Measurements from ENCODE around the gene TBC1D14.
A peak's percentile ranks its signal among the peaks of the same experiment; 100 is the strongest.

The TBC1D14 gene

DNA sequence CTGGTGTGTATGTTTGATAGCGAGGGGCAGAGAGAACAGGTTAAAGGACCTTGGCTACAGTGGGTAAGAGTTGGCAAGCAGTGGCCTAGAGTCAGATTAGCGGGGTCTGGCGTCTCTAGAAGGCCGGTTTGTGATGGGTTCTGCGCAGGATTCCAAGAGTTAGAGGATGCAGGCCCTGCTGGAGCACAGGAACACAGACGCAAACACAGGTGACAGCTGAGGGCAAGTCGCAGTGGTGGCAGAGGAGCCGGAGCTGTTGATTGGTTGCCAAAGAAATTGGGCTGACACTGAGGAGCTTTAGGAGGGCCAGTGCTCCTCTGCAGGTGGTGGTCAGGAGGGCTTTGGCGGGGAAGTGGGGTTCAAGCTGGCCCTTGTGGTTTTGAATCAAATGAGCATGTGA lies 137.3 kb downstream of the TBC1D14 start:
- no peak for DNase-seq

DNA sequence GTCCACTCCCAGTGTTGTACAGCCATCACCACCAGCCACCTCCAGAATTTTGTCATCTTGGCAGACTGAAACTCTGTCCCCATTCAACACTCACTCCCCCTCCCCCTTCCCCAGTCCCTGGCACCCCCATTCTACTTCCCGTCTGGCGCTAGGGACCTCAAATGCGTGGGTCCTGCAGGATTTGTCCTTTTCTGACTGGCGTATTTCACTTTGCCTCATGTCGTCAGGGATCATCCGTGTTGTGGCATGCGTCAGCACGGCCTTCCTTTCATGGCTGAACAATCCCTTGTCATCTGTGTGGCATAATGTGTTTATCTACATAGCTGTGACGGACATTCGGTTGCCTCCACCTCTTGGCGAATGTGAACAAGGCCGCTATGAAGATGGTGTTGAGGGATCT lies 139.0 kb downstream of the TBC1D14 start:
- DNase-seq, result no peak

DNA sequence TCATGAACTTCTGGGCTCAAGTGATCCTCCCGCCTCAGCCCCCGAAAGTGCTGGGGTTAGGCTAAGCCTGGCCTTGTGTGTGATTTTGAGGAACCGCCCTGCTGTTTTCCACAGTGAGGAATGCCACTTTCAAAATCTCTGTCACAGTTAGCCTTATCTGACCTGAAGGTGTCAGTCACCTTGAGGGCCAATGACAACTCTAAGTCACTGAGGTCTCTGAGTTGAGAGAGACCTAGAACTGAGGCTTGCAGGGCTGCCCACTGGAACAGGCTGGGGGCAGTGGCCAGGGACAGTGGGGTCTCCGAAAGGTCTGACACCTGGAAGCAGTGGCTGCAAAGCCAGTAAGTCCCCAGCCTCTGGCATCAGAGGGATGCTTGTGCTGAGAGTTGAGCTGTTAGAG lies 139.7 kb downstream of the TBC1D14 start:
- DNase-seq, result no peak

DNA sequence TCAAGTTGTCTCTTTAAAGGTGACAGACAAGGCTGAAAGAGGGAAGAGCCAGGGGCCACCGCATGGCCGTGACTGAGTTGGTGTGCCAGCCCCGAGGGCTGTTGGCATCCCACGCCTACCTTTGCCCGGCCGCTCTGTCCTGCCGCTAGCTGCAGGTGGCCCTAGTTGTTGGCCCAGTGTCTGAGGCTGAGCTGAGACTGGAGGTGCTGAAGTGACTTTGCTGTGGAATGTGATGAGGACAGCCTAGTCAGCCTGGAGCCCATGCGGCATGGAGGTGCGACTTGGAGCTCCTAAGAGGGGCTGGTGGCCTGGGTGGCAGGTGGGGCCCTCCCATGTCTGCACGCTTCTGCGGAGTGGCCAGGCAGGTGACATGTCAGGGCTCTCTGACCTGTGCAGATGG lies 140.1 kb downstream of the TBC1D14 start:
- no peak for DNase-seq

DNA sequence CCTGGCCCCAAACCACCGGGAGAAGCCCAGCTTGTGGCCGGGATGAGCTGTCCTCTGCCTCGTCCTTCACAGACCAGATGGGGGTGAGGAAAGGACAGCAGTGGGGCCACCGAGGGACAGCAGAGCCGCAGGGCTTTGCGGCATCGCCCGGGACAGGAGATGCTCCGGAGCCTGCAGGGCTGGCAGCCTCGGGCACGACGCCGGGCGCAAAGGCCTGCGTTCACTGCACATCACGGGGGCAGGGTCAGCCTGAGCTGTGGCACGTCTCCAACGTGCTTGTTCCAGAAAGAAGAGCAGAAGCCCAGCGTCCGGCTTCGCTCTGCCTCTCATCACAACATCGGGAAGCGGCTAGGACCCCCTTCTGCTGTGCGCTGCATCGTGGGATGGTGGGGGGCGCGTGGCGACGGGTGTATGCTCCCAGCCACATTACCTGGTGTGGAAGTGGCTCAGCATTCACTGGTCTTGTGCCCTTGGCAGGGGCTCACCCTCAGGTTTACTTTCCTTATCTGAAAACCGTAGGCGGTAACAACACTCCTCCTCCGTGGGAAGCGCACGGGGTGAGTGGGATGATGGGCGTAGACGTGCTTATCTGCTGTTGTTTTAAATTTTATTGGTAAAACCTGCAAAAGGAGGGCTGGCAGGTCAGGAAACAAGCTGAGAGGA lies 141.0 kb downstream of the TBC1D14 start:
- no peak for DNase-seq

DNA sequence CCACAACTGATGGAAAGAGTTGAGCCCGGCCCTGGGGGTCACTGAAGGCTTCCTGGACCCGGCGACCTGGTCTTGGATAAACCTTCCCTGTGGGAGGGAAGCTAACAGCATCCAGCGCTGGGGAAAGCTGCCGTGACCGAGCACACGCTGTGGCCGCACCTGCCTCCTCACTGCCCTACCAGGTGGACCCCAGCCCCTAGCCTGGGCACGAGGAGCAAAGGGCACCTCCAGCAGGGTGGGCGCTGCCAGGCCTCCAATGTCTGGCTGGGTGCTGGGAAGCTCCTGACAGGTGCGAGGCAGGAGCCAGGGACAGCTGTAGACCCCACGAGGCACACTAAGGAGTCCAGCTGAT lies 141.5 kb downstream of the TBC1D14 start:
- DNase-seq, result no peak

DNA sequence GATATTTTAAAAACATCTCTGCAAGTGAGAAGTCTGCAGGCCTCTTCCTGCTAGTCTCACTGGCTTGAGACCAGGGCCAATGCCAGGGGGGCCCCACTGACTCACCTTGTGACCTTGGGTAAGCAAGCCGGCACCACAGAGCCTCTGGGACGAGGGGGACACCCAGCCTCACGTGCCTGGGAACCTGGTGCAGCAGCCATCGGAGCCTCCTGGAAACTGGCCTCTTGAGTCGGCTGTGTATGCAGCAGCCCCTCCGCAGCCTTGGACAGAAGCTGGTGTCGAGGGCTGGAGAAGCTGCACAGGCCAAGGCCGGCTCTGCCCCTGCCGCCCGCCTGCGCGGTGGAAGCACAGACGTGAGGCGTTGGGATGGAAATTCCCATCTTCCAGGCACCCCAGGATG lies 142.3 kb downstream of the TBC1D14 start:
- DNase-seq, result no peak

DNA sequence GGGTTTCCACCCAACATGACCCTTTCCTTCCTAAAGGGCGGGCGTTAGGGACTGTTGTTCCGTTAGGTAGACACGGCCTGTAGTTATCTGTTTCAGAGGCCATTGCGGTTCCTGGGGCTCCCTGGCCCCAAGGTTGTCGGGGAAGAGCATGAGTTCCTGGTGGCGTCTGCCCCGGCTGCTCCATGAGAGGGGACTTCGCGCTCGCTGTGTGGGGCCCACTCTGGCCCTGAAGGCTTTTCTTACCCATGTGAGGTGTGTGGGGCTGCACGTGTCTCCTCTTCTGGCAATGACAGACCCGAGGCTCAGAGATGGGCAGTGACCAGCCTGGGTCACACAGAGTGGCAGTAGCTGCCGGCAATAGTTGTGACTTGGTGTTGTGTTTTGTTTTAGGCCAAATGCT lies 142.7 kb downstream of the TBC1D14 start:
- no peak for DNase-seq

DNA sequence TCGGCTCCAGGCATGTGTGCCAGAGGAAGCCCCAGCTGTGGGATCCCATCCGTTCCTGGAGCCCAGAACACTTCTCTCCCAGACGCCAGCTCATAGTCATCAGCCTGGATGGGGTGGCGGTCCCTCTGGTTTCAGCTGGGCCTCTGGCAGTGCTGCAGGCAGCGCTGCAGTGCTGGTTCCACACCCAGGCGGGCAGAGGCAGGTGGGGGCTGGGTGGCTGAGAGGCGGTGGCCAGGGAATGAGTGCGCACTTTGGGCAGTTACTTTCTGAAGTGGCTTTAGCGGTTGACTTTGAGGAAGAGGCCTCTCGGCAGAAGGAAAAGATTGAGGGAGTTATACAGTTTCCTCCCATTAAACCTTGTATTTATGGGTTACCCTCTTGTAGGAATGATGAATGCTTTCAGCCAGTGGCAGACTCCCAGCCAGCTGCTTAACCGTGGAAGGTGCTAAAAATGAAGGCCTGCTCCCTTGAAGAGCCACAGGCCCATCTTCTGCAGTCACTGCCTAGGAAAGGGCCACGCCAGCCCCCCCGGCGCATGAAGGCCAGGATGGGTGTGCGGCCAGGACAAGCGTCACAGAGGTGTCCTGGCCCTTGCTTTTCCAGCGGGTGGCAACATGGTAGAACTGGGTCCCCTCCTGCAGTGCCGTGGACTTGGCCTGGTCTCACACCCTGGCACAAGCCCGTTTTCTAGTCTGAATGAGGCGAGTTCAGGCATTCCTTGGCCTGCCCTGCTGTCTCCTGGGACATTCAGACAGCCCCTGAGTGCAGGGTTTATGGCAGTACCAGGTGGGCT lies 143.5 kb downstream of the TBC1D14 start:
- DNase-seq, result peak; percentile 30

DNA sequence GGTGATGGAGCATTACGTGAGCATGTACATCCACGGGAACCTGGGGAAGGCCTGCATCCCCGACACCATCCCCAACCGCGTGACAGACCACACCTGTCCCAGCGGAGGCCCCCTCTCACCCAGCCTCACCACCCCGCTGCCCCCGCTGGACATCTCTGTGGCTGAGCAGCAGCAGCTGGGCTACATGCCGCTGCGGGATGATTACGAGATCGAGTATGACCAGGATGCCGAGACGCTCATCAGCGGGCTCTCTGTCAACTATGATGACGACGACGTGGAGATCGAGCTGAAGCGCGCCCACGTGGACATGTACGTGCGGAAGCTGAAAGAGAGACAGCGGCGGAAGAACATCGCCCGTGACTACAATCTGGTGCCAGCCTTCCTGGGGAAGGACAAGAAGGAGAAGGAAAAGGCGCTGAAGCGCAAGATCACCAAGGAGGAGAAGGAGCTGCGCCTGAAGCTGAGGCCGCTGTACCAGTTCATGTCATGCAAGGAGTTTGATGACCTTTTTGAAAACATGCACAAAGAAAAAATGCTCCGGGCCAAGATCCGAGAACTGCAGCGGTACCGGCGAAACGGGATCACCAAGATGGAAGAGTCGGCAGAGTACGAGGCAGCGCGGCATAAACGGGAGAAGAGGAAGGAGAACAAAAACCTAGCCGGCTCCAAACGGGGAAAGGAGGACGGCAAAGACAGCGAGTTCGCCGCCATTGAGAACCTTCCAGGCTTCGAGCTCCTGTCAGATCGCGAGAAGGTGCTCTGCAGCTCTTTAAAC lies 144.7 kb downstream of the TBC1D14 start:
- DNase-seq, result no peak

DNA sequence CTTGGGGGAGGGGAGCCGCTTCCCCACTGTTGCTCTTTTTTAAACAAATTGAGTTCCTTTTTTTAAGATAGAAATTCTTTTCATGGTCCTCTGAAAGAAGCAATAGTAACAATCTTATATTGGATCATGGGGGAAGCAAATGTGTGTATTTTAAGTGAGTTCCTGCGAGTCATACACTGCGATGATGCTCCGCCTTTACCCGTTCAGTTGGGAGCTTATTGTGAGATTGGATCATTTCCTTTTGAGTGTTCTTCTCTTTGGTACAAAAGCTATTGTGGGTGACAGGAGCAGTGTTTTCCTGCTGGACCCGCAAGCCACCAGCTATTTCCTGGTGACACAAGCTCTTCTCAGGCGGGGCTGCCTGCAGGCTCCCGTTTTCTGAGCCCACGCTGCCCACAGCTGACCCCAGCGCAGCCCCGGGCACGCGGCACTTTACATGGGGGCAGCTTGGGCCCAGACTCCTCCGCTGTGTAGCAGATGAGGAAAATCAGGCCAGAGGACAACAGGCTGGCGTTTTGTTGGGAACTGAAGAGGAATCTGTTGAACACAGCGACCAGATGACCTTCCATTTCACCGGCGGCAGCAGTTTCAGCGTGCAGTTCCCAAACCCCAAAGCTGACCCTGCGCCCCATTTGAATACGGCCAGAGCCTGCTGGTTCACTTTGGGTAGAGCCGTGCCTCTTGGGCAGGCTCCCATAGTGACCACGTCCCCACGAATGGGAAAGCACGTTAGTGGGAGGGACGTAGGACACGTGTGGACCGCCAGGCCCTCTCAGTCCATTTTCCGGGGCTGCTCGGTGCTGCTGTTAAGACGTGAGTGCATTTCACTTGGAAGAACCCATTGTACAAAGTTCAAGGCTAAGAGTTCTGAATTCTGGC lies 145.7 kb downstream of the TBC1D14 start:
- no peak for DNase-seq

DNA sequence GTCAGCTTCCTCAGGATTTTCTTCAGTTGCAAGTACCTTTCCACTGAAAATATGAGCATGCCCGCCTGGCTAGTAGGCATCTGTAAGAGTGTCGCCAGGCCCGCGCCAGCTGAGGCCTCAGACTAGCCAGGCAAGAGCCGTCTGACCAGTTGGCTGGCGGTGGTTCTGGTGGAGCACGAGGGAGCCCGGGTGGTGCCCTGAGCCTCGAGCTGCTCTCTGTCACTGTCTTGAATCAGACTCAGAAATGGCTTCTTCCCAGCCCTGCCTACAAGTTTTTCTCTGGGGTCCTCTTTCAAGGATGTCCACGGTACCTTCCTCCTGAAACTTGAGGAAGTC lies 146.3 kb downstream of the TBC1D14 start:
- DNase-seq, result no peak

DNA sequence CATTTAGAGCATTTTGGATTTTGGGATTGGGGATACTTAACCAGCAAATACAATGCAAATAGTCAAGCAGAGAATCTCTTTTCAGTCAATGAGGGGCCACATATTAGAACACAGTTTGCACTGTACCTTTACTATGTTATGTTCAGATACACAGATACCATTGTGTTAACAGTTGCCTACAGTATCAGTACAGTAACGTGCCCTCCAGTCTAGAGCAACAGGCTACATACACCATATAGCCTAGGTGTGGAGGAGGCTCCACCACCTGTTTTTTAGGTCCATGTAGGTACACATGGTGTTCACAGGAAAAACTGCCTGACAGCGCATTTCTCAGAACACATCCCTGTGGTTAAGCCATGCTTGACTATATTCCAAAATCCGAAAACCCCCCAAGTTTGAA lies 149.2 kb downstream of the TBC1D14 start:
- no peak for DNase-seq

DNA sequence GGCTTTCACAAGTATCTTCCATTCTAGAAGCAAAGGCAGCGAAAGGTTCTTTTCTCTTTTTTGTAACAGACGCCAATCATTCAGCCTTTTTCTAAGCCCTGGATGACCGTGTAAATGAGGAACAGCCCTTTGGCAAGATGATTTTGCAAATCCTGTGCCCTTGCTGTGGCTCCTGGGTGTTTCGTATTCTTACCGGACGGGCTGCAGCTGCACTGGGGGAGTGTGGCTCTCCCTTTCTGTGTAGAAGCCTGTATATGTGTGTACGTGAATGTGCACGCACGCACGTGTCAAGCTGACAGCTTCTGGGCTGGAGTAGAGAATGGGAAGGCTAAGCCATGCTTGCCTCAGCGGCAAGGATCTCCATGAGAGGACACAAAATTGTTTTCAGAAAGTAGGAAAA lies 150.0 kb downstream of the TBC1D14 start:
- no peak for DNase-seq

DNA sequence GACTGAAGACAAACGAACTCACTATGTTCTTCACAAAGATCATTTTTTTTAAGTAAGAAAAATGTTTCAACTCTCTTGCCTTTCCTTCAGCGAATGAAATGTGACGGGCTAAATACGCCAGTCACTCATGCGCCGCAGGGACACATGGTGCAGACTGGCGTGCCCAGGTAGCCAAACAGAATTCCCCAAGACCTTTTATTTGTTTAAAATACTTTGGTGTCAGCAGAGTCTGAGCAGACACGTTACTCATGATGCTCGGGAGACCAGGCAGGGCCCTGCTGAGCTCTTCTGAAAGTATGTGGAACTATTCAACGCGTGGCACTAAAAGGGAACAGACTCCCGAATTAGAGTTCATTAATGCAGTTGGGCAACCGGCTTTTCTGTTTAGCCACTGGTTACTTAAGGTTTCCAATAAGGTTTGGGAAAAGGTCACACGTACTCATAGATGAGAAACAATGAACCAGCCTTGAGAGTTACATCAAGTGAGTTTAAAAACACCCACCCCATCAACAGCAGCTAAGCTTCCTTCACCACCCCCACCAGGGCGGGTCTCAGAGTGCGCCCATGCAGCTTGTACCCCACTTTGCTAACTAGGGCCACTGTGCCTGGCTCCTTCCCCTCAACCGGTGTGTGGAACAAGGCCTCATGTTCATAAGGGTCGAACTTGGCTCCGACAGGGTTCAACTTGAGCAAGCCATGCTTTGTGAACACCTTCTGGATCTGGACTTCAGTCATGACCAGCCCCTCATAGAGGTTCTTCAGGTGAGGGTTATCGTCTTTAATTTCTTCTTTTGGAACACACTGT lies 150.9 kb downstream of the TBC1D14 start:
- no peak for DNase-seq

DNA sequence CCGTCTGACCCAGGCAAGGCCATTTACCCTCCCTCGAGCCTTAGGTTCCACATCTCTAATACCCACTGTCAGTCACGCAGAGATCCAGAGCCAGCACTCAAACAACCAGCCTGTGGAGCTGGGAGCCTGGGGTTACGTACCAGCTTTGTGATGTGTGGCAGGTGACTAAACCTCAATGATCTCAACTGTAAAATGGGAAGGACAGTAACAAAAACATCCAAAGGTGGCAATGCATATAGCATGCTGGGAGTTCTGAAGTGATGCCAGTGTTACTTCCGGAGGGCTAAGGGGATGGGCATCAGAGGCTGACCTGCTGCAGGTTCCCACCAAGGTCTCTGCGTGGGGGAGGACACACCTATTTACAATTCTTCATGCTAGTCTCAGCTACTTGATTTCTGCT lies 152.2 kb downstream of the TBC1D14 start:
- DNase-seq, result no peak

DNA sequence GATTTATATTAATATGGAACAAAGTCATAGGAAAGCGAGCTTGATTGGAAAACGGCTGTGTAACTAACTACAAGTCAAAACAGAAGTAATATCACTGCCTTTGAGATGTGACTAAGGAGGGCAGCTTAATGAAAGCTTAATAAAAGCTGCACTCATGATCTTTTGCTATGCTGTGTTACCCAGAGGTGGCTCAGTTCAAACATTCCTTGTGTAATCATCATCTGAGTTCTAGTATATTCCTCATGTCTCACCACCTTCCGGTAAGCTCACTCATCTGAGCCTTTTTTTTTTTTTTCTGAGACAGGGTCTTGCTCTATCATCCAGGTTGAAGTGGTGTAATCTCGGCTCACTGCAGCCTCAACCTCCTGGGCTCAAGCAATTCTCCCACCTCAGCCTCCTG lies 153.2 kb downstream of the TBC1D14 start:
- DNase-seq, result no peak

DNA sequence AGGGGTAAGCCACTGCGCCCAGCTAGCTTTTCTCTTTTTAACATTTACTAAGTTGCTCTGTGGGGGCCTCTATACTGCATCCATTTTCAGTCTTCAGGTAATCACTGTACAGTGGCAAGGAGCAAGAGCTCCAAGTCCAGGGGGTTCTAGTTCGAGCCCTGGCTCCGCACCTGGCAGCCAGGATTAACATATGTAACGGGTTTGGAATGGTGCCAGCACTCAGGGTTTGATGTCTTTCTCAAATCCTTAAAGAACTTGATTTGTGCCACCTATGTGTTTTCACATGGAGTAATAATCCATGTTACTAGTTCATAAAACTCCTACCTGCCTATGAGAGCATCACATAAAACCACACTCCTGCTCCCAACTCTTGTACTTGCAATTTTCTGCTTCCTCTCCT lies 153.7 kb downstream of the TBC1D14 start:
- no peak for DNase-seq

DNA sequence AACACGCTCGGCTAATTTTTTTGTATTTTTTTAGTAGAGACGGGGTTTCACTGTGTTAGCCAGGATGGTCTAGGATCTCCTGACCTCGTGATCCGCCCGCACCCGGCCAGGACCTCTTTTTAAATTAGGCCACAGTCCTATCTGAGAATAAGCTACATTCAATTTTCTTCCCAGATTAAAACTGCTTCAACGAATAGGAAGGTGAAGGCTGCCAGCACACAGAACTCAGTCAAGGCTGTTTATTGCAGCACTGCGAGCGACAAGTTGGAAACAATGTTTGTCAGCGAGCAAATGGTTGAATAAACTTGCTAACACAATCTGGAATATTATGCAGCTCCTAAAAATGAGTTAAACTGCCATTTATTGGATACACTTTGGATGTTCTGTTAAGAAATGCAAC lies 156.4 kb downstream of the TBC1D14 start:
- no peak for DNase-seq

DNA sequence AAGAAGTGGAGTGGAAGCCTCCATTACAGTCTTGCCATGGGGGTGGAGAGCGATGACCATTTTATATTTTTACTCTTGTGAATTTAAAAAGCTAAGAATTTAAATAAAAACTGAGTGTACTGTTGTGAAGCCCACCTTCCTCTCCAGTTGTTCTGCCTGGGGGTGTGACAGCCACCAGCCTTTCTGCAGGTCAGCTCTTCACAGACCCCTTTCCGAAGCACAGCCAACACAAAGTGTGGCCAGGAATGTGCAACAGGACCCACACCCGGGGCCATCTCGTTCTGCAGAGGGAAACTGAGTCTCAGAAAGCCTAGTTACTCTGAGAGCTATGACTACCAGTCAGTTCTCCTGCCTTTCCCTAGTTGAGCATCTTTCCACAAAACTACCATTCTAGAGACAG lies 156.9 kb downstream of the TBC1D14 start:
- DNase-seq, result no peak

DNA sequence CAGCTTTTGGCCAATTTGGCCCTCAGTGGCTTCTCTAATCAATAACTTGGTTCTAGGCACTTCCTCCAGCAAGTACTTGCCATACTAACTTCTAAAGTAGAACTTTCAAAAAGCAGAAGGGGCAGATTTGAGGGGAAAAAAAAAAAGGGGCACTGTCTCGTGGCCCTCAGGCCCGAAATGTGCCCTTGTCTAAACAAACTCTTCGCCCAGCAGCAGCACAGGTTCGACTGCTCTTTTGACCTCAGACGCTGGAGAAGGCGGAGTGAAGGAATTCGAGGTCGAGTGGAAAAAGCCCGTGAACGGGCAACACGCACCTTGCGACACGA lies 157.5 kb downstream of the TBC1D14 start:
- no peak for DNase-seq

DNA sequence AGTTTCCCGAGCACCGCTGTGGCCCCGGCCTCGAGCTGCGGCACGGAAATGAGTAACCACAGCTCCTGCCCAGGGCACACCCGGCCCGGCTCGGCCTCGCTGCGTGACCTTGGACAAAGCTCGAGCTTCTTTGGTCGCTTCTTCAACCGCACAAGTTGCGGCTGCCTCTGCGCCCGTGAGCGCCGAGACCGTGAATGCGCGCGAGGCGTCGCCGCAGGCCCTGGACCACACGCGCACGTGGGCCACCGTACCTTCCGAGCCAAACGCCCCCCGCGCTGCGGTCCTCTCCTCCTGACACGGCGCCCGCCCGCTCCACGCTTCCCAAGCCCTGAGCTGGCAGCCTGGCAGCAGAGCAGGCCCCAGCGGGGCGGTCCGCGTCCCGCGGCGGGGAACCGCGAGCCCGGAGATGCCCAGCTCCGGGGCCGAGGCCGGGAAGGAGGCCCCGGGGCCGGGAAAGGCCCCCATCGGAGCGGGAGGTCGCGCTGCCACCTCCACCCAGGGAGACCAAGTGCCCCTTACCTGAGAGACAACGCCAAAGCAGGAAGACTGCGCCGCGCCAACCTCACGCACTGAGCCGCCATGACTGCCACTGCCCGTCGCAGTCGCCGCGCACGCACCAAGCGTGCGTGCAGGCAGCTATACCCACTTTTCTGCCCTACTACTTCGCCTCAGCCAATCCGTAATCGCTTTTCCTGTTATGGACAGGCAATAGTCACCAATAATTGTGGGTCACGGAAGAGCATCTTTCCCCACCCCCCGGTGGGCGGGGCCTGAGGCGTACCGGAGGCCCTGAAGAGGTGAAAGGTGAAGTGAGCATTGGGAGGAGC lies 158.0 kb downstream of the TBC1D14 start, which contains the start of gene GRPEL1:
Gene GRPEL1, minus strand, starts transcription at position 613 of the 827 bp plus-strand sequence. Its CDS starts 32 bp downstream, at position 581.
- DNase-seq, result peak; percentile 90

Data from NCI-H2107 (cell line).